IPS-15b (cell line): ENCODE results near the gene IGSF21.

Experiments used
- H3K27me3 ChIP-seq: one replicate; pipeline ENCODE4 v1.6.1; 2013; ENCODE audit warnings: low read length; ENCODE audit not compliant: control insufficient read depth, insufficient read depth
- H3K36me3 ChIP-seq: one replicate; pipeline ENCODE4 v1.6.1; 2013; ENCODE audit warnings: low read length; ENCODE audit not compliant: control insufficient read depth, insufficient read depth
- H3K4me1 ChIP-seq: one replicate; pipeline ENCODE4 v1.6.1; 2013; ENCODE audit warnings: mild to moderate bottlenecking, low read length; ENCODE audit not compliant: control insufficient read depth, insufficient read depth
- H3K4me3 ChIP-seq: one replicate; pipeline ENCODE4 v1.5.1; 2013; ENCODE audit warnings: low read depth, low read length
- H3K9ac ChIP-seq: one replicate; pipeline ENCODE4 v1.6.1; 2013; ENCODE audit warnings: low read depth, mild to moderate bottlenecking, low read length
- H3K9me3 ChIP-seq: one replicate; pipeline ENCODE4 v1.6.1; 2013; ENCODE audit warnings: mild to moderate bottlenecking, low read length; ENCODE audit not compliant: control insufficient read depth, insufficient read depth

The IGSF21 gene

DNA sequence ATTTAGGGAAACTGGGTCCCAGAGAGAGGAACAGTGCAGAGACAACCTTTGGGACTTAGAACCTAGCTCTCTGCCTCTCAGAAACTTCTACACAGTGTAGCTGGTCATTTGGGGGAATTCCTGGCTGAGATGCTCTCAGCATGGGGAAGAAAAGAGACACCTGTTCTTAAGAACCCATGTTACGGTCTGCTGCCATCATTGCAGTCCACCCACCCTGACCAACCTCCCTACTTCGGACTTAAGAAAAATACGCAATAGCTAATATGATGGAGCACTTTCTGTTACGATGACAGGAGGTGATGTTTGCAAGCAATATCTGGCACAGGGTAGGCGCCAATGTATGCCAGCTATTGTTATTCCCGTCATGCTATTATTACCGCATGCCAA lies 177.9 kb downstream of the IGSF21 start:
- Histone ChIP-seq H3K9ac (no peak overlapping the region), H3K4me1 (peaks cover 11% of the 10 kb centered on the region), H3K27me3 (no peaks in the 10 kb centered on the region), H3K36me3 (no peaks in the 10 kb centered on the region), H3K4me3 (no peak overlapping the region), H3K9me3 (no peaks in the 10 kb centered on the region)

DNA sequence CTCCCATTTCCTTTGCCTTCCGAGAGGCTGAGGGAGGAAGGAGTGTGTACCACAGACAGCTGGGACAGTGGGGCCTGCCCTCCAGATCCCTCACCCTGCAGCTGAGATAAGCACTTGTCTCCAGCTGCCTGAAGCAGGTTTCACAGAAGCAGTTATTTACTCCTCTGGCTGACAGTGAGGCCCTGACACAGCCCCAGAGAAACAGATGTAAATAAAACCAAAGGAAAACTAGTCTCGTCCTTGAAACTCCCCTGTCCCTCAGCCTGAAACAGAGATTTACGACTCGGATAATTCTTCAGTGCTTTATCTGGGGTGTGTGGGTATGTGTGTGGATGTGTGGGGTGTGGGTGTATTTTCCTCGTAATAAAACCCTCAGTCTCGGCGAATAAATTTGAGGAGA lies 181.1 kb downstream of the IGSF21 start:
- no peaks in the 10 kb centered on the region for H3K27me3 ChIP-seq
- no peaks in the 10 kb centered on the region for H3K36me3 ChIP-seq
- no peaks in the 10 kb centered on the region for H3K9me3 ChIP-seq
- H3K9ac ChIP-seq, result no peak overlapping the region
- H3K4me3 ChIP-seq, result no peak overlapping the region
- H3K4me1 ChIP-seq, result peaks cover 6% of the 10 kb centered on the region

DNA sequence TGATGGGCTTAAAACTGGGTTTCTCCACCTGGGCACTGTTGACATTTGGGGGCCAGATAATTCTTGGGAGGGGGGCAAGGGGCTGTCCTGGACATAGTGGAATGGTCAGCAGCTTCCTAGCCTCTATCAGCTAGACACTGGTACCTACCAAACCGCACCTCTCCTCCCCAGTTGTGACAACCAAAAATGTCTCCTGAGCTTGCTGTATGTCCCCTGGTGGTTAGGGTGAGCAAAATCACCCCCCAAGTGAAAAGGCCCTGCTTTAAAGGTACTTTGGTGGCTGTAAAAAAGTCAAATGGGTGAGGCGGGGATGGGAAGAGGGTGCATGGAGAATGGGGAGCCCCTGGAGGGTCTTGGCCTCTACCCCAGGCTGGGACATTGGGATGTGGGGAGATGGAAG lies 182.0 kb downstream of the IGSF21 start:
- Histone ChIP-seq H3K9me3 (no peaks in the 10 kb centered on the region), H3K4me1 (peaks cover 11% of the 10 kb centered on the region), H3K36me3 (no peaks in the 10 kb centered on the region), H3K27me3 (no peaks in the 10 kb centered on the region), H3K9ac (no peak overlapping the region), H3K4me3 (no peak overlapping the region)

GRCh38 chr1:18290740-18291412 lies 183.3 kb downstream of the IGSF21 start:
- H3K4me3 ChIP-seq, result no peak overlapping the region
- no peaks in the 10 kb centered on the region for H3K9me3 ChIP-seq
- no peaks in the 10 kb centered on the region for H3K36me3 ChIP-seq
- H3K9ac ChIP-seq, result no peak overlapping the region
- no peaks in the 10 kb centered on the region for H3K27me3 ChIP-seq
- H3K4me1 ChIP-seq, result peaks cover 17% of the 10 kb centered on the region

DNA sequence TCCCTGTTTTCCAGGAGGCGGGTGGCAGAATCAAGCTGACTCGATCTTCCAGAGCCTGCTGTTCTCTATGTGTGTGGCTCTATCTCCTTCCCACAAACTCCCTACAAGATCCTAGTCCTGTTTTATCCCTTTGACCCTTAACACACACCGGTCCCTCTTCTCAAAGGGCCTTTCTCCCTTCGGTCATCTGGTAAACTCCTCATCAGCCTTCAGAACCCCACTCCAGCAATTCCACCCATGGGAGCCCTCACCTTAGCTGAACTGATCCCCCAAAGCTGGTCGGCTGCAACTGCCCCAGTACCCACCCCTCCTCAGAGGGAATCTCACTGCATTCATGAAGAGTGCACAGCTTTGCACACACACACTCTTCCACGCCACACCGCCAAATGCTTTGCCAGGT lies 184.9 kb downstream of the IGSF21 start:
- Histone ChIP-seq H3K4me3 (no peak overlapping the region), H3K27me3 (no peaks in the 10 kb centered on the region), H3K36me3 (no peaks in the 10 kb centered on the region), H3K4me1 (peaks cover 24% of the 10 kb centered on the region), H3K9me3 (no peaks in the 10 kb centered on the region), H3K9ac (no peak overlapping the region)

- Histone ChIP-seq H3K9ac (no peak overlapping the region), H3K36me3 (no peaks in the 10 kb centered on the region), H3K27me3 (no peaks in the 10 kb centered on the region), H3K4me1 (peaks cover 28% of the 10 kb centered on the region), H3K9me3 (no peaks in the 10 kb centered on the region), H3K4me3 (no peak overlapping the region)
Observed at GRCh38 chr1:18293291-18293690, 185.7 kb downstream of the IGSF21 start.

DNA sequence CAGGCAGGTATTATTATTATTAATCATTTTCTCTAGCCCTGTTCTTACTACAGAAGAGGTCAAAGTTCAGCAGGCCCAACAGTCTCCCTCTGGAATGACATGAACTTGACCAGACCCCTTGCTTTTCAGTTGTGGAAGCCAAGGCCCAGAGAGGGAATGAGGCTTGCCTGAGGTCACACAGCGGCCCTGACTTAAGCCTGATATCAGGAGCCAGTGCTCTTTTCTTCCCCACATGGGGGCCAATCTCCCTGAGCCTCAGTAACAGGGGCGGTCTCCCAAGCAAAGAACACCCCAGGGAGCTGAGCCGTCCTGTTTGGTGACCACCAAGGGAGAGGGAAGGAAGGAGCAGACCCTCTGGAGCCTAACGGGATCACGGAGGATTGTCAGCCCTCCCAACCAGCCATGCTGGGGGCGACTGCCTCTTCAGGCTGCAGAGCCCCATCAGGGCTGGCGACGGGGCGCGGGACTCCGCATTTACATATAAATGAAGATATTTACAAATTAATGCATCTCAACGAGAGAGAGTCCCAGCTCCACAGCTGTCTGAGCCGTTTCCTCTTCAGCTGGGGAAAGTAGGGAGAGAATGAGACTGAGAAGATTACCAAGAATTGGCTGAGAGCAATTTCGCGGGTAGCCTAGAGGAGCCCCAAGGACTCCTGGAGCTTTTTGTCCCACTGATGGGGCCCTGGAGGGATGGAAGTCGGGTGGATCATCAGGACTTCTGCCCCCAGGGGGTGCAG lies 187.0 kb downstream of the IGSF21 start:
- no peaks in the 10 kb centered on the region for H3K36me3 ChIP-seq
- peak overlapping the region; percentile 47 for H3K9ac ChIP-seq
- H3K9me3 ChIP-seq, result no peaks in the 10 kb centered on the region
- peaks cover 39% of the 10 kb centered on the region for H3K4me1 ChIP-seq
- H3K4me3 ChIP-seq, result no peak overlapping the region
- no peaks in the 10 kb centered on the region for H3K27me3 ChIP-seq

DNA sequence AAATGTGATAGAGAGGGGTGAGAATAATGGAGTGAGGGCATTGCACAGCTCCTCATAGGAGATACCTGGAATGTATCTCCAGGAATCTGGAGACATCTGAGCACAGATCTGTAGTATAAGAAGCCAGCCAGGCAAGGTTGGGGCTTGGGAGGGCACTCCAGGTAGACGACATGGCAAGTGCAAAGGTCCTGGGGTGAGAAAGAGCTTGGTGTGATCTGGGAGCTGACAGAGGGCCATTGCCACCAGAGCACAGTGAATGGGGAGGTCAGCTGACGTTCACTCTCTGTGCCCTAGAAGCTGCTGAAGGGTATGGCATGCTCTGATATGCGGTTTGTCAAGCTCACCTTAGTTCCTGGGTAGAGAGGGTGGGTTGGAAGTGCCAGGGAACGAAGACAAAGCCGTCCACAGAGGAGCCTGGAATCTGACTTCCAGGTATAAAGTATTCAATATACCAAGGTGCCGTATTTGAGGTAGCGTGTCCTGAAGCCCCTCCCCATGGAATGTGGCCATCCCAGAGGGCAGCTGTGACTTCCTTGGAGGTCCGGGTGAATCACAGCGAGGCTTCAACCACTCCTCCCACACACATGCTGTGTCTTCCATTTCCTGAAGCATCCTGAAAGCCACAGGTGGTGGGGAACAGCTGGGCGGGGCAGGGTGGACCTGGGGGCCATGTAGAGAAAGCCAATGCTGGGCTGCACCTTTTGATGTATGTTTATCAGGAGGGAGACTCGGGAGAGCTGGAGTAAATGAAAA lies 190.5 kb downstream of the IGSF21 start:
- H3K4me3 ChIP-seq, result no peak overlapping the region
- no peaks in the 10 kb centered on the region for H3K27me3 ChIP-seq
- peaks cover 37% of the 10 kb centered on the region for H3K4me1 ChIP-seq
- no peaks in the 10 kb centered on the region for H3K36me3 ChIP-seq
- H3K9me3 ChIP-seq, result no peaks in the 10 kb centered on the region
- H3K9ac ChIP-seq, result no peak overlapping the region

GRCh38 chr1:18299441-18300338 lies 192.1 kb downstream of the IGSF21 start:
- no peak overlapping the region for H3K9ac ChIP-seq
- H3K27me3 ChIP-seq, result no peaks in the 10 kb centered on the region
- H3K9me3 ChIP-seq, result no peaks in the 10 kb centered on the region
- H3K4me1 ChIP-seq, result peaks cover 30% of the 10 kb centered on the region
- no peak overlapping the region for H3K4me3 ChIP-seq
- H3K36me3 ChIP-seq, result no peaks in the 10 kb centered on the region

DNA sequence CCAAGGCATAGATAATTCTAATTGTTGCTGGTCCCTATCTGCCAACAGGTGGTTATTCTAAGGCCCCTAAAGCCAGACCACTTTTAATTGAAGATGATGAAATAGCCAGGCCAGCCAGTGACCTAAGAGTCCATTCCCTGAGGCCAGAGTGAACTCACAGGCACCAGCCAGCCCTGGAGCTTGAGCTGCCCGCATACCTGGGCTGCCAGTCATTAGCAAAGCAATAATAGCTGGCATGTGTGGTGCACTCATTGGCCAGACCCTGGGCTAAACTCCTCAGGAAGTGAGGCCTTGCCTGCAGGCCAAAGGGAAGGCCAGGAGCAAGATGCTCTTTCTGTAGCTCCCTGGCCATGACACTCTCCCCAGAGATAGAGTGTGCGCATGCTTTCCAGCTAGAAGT lies 192.8 kb downstream of the IGSF21 start:
- H3K4me1 ChIP-seq, result peaks cover 27% of the 10 kb centered on the region
- no peak overlapping the region for H3K9ac ChIP-seq
- H3K36me3 ChIP-seq, result no peaks in the 10 kb centered on the region
- no peak overlapping the region for H3K4me3 ChIP-seq
- no peaks in the 10 kb centered on the region for H3K9me3 ChIP-seq
- no peaks in the 10 kb centered on the region for H3K27me3 ChIP-seq

- H3K9ac ChIP-seq, result no peak overlapping the region
- no peaks in the 10 kb centered on the region for H3K9me3 ChIP-seq
- H3K36me3 ChIP-seq, result no peaks in the 10 kb centered on the region
- no peaks in the 10 kb centered on the region for H3K27me3 ChIP-seq
- H3K4me1 ChIP-seq, result peaks cover 13% of the 10 kb centered on the region
- no peak overlapping the region for H3K4me3 ChIP-seq
Observed at GRCh38 chr1:18302788-18303413, 195.3 kb downstream of the IGSF21 start.
